Duodenal mucosa (tissue), 2 donors: ENCODE results near the gene ANKS1B.
A peak's percentile ranks its signal among the peaks of the same experiment; 100 is the strongest.
"Not testable (repeated sequence)": the region's sequence is repeated elsewhere in the genome, so short reads cannot be mapped to it uniquely, and the experiment has no call there.

Experiments used
- H3K27ac ChIP-seq: one replicate; pipeline ENCODE4 v1.7.0; 2013; ENCODE audit warnings: low read depth, low read length
- H3K27me3 ChIP-seq, 2 donors: one replicate each; pipeline ENCODE4 v1.7.0; 2013; ENCODE audit warnings: low read length in 2 of 2, control low read depth in 1 of 2; ENCODE audit not compliant: insufficient read depth in 2 of 2, control insufficient read depth in 1 of 2
- H3K36me3 ChIP-seq, 2 donors: one replicate each; pipeline ENCODE4 v1.7.0; 2013; ENCODE audit warnings: low read length in 2 of 2, control low read depth in 1 of 2; ENCODE audit not compliant: insufficient read depth in 2 of 2, control insufficient read depth in 1 of 2
- H3K4me1 ChIP-seq, 2 donors: one replicate each; pipeline ENCODE4 v1.7.0; 2013; ENCODE audit warnings: low read length in 2 of 2, control low read depth in 1 of 2; ENCODE audit not compliant: insufficient read depth in 2 of 2, control insufficient read depth in 1 of 2
- H3K4me3 ChIP-seq, 2 donors: one replicate each; pipeline ENCODE4 v1.7.0; 2013; ENCODE audit warnings: low read length in 2 of 2, low read depth in 1 of 2
- H3K9ac ChIP-seq, 2 donors: one replicate each; pipeline ENCODE4 v1.7.0; 2013; ENCODE audit warnings: low read length in 2 of 2, low read depth in 1 of 2
- H3K9me3 ChIP-seq, 2 donors: one replicate each; pipeline ENCODE4 v1.7.0; 2013; ENCODE audit warnings: low read length in 2 of 2, control low read depth in 1 of 2; ENCODE audit not compliant: control insufficient read depth in 1 of 2

Gene ANKS1B

DNA sequence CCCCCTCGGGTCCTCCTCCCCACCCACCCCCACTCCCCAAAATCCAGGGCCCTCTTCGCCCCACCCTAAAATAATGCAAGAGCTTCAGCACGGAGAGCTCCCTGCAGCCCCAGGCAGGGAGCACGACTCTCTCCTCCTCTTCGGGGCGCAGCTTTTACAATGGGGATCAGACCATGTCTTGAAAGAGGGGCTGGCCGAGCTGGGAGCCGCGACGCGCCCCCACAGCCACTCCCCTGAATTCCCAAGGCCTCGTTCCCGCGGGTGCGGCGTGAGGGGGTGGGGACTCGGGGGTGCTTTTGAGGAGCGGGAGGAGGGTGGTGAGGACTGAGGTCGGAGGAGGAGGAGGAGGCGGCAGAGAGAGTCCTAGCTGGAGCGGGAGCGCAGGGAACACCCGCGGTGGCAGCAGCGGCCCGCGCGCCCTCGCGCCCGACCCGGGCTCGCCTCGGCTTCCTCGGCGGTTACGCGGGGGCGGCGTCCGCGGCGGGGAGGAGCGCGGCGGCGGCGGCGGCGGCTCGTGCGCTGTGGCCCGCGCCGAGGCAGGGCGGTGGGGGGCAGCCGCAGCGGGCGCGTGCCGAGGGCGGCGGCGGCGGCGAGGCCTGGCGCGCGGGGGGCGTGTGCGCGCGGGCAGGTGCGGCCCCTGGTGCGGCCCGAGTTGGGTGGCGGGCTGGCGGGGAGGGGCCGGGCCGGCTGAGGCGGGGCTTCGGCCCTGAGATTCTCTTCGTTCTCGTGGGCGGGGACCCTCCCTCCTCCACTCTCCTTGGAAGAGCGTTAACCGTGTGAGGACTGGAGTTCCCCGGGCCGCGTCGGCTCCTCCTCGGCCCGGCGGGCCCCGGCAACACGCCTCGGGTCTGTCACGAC, at the start of gene ANKS1B:
Gene ANKS1B (minus strand): TSS at position 666 of the 858 bp plus-strand sequence. CDS start 699 bp downstream, outside the sequence.
- peaks cover 4 to 13% of the 10 kb centered on the region in 2 donors for H3K27me3 ChIP-seq
- no peaks in the 10 kb centered on the region for H3K36me3 ChIP-seq
- H3K4me1 ChIP-seq, result peaks cover 0 to 9% of the 10 kb centered on the region in 2 donors
- H3K9ac ChIP-seq, result no peak within 1 kb of the TSS
- H3K27ac ChIP-seq, result no peak within 1 kb of the TSS
- H3K9me3 ChIP-seq, result no peaks in the 10 kb centered on the region
- peak within 1 kb of the TSS; percentile 71 to 72 for H3K4me3 ChIP-seq

DNA sequence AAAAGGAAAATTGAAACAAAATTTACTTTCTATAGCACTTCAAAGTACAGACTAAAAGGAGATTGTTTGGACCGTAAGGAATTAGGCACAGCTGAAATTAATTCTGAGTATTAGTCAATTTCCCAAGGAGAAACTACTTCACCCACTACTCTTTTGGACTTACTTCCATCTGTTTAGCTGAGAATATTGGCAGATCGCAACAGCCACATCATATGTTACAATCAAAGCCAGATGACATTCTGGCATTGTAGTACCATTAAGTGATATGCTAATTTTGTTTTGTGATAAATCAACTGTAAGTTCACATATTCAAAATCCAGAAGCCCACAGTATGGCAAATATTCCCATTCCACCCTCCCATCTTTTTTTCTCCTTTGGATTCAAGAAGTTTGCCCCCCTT, 47.1 kb upstream of the ANKS1B start:
- no peaks in the 10 kb centered on the region for H3K4me1 ChIP-seq
- H3K27ac ChIP-seq, result no peak overlapping the region
- H3K9ac ChIP-seq, result no peak overlapping the region
- no peaks in the 10 kb centered on the region for H3K27me3 ChIP-seq
- H3K36me3 ChIP-seq, result peaks cover 0 to 4% of the 10 kb centered on the region in 2 donors
- H3K9me3 ChIP-seq, result no peaks in the 10 kb centered on the region
- H3K4me3 ChIP-seq, result no peak overlapping the region

DNA sequence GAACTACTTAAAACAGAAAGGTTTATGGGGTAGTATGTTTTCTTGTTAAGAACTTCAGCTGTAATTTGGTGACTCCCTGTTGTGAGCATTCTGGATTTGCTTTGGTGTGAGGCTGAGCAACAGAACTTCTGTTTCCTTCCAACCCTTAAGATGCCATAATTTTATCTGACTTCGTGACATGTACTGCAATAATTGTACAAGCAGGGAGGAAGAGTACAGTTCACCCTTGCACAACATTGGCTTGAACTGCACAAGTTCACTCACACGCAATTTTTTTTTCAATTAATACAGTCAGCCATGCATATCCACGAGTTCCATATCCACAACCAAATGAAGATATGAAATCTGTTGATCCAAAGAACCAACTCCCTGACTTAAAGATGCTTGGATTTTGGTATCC, 42.9 kb upstream of the ANKS1B start:
- Histone ChIP-seq H3K27me3 (no peaks in the 10 kb centered on the region), H3K27ac (no peak overlapping the region), H3K9me3 (no peaks in the 10 kb centered on the region), H3K9ac (no peak overlapping the region), H3K4me3 (no peak overlapping the region), H3K4me1 (no peaks in the 10 kb centered on the region), H3K36me3 (peaks cover 0 to 2% of the 10 kb centered on the region in 2 donors)

DNA sequence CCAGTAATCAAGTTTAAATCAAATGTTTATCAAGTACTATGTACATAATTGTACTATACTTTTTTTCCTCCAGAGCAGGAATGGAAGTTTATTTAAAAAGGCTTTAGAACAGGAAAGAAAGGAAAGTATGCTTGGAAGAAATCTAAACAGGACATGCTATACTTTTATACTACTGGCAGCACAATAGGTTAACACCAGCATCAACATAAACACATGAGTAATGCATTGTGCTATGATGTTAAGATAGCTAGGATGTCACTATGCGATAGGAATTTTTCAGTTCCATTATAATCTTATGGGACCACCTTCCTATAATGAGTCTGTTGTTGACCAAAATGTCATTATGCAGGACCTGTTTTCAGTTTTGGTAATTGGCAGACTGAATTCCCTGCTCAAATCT, 41.5 kb upstream of the ANKS1B start:
- H3K9me3 ChIP-seq, result no peaks in the 10 kb centered on the region
- H3K9ac ChIP-seq, result no peak overlapping the region

DNA sequence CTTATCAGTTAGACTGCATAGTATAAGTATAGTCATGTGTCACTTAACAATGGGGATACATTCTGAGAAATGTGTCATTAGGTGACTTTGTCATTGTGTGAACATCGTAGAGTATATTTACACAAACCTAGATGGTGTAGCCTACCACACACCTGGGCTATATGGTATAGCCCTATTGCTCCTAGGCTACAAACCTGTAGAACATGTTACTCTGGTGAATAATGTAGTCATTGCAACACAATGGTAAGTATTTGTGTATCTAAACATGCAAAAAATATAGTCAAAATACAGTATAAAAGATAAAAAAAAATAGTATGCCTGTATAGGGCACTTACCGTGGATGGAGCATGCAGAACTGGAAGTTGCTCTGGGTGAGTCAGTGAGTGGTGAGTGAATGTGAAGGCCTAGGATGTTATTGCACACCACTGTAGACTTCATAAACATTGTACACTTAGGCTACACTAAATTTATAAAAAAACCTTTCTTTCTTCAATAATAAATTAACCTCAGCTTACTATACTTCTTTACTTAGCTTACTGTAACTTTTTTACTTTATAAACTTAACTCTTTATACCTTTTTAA, 40.3 kb upstream of the ANKS1B start:
- no peaks in the 10 kb centered on the region for H3K9me3 ChIP-seq
- H3K36me3 ChIP-seq, result no peaks in the 10 kb centered on the region
- H3K27ac ChIP-seq, result no peak overlapping the region
- H3K27me3 ChIP-seq, result no peaks in the 10 kb centered on the region
- H3K4me3 ChIP-seq, result no peak overlapping the region
- H3K9ac ChIP-seq, result no peak overlapping the region
- H3K4me1 ChIP-seq, result no peaks in the 10 kb centered on the region

More for the DNA sequence above, 41.5 kb upstream of the ANKS1B start:
- no peaks in the 10 kb centered on the region for H3K36me3 ChIP-seq
- no peak overlapping the region for H3K27ac ChIP-seq
- no peaks in the 10 kb centered on the region for H3K4me1 ChIP-seq
- no peaks in the 10 kb centered on the region for H3K27me3 ChIP-seq
- H3K4me3 ChIP-seq, result no peak overlapping the region

DNA sequence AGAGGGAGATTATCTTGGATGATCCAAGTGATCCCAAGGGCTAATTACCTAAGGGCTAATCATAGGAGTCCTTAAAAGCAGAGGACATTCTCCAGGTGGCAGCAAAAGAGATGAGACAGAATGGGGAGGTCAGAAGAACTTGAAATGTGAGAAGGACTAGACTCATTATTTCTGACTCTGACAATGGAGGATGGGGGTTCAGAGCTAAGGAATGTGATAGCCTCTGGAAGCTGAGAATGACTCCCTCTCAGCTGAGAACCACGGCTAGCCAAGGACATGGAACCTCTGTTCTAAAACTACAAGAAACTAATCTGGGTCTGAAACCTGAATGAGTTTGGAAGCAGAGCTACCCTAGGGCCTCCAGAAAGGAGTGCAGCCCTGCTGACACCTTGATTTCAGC, 35.6 kb upstream of the ANKS1B start:
- no peaks in the 10 kb centered on the region for H3K36me3 ChIP-seq
- H3K27ac ChIP-seq, result no peak overlapping the region
- no peak overlapping the region for H3K9ac ChIP-seq
- H3K9me3 ChIP-seq, result no peaks in the 10 kb centered on the region
- no peaks in the 10 kb centered on the region for H3K4me1 ChIP-seq
- no peak overlapping the region for H3K4me3 ChIP-seq
- H3K27me3 ChIP-seq, result no peaks in the 10 kb centered on the region

DNA sequence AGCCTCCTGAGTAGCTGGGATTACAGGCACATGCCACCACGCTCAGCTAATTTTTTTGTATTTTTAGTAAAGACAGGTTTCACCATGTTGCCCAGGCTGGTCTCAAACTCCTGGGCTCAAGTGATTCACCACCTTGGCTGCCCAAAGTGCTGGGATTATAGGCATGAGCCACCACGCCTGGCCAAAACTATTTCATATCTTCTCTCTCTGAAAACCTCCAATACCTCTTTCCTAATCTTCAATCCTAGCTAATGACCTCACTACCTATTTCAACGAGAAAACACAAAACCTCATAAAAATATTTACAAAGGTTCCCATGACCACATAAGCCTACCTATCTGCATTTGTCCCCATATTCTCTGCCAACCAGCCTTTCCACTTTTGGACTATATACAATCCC, 32.3 kb upstream of the ANKS1B start:
- H3K9ac ChIP-seq, result no peak overlapping the region
- no peaks in the 10 kb centered on the region for H3K36me3 ChIP-seq
- no peaks in the 10 kb centered on the region for H3K27me3 ChIP-seq
- H3K4me1 ChIP-seq, result no peaks in the 10 kb centered on the region
- no peak overlapping the region for H3K4me3 ChIP-seq
- no peaks in the 10 kb centered on the region for H3K9me3 ChIP-seq
- H3K27ac ChIP-seq, result no peak overlapping the region

DNA sequence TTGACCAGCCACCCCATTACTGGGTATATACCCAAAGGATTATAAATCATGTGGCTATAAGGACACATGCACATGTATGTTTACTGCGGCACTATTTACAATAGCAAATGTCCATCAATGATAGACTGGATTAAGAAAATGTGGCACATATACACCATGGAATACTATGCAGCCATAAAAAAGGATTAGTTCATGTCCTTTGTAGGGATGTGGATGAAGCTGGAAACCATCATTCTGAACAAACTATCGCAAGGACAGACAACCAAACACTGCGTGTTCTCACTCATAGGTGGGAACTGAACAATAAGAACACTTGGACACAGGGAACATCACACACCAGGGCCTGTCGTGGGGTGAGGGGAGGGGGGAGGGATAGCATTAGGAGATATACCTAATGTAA, 31.6 kb upstream of the ANKS1B start:
- H3K4me3 ChIP-seq, H3K27me3 ChIP-seq, H3K36me3 ChIP-seq, H3K4me1 ChIP-seq, H3K27ac ChIP-seq, H3K9me3 ChIP-seq, H3K9ac ChIP-seq: not testable (repeated sequence)

DNA sequence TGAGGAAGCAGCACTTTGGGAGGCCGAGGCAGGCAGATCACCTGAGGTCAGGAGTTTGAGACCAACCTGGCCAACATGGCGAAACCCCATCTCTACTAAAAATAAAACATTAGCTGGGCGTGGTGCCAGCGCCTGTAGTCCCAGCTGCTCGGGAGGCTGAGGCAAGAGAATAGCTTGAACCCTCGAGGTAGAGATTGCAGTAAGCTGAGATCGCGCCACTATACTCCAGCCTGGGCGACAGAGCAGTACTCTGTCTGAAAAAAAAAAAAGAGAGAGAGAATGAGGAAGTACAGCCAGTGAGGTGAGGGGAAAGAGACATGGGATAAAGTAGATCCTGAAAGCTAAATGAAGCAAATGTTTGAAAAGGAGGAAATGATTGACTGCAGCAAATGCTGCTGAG, 21.1 kb upstream of the ANKS1B start:
- H3K9ac ChIP-seq, H3K9me3 ChIP-seq, H3K27ac ChIP-seq, H3K4me1 ChIP-seq, H3K27me3 ChIP-seq, H3K4me3 ChIP-seq, H3K36me3 ChIP-seq: not testable (repeated sequence)

DNA sequence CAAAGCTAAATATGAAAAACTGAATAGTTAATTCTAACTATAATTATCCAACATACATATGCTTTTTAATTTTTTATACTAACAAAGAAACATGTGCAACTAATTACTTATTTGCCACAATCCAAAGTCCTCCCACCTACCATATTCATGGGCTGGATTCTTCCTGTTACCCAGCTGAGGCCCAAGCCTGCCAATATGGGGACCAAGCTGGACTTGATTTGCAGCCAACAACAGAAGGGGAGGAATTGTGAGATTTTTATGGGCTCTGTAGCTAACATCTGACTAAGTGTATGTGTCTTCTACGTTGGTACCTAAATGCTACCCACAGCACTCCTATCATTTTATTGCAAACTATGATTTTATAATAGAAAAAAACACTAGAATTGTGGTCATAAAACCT, 13.1 kb upstream of the ANKS1B start:
- Histone ChIP-seq H3K4me1 (no peaks in the 10 kb centered on the region), H3K9ac (no peak overlapping the region), H3K27ac (no peak overlapping the region), H3K4me3 (no peak overlapping the region), H3K36me3 (no peaks in the 10 kb centered on the region), H3K9me3 (peaks cover 2 to 5% of the 10 kb centered on the region in 2 donors), H3K27me3 (no peaks in the 10 kb centered on the region)
